Body of pancreas (tissue), 4 donors: ENCODE measurements around the gene GRIN2D. TPM values are rescaled to one million over a fixed set of nuclear protein-coding genes. Genes with fewer than 3 reads are reported as not detected.
"Not testable (repeated sequence)": the region's sequence is repeated elsewhere in the genome, so short reads cannot be mapped to it uniquely, and the experiment has no call there.

Experiments
- ATAC-seq: fragments of 150-250 bp; one replicate; pipeline ENCODE4 v1.9.1; 2016
- DNase-seq, 4 donors: peaks; one replicate each; pipeline ENCODE4 v3.0.0-alpha.2; 2019
- H3K27ac ChIP-seq, 4 donors: fragments of 200-600 bp; sonication (generic); 1 replicate in 3 of 4; 2 replicates in 1 of 4; pipeline versions ENCODE4 v1.5.1 to v1.6.1; 2016 to 2019; ENCODE audit warnings: mild to moderate bottlenecking in 1 of 4, mixed read lengths in 1 of 4, moderate library complexity in 1 of 4
- H3K27me3 ChIP-seq, 2 donors: fragments of 200-600 bp; sonication (generic); one replicate each; pipeline ENCODE4 v1.6.0; 2016; ENCODE audit warnings: mild to moderate bottlenecking in 1 of 2
- H3K36me3 ChIP-seq, 2 donors: fragments of 200-600 bp; sonication (generic); replicated peaks in 1 of 2; 2 replicates each; pipeline ENCODE4 v1.5.1; 2016; ENCODE audit warnings: low read depth in 2 of 2; ENCODE audit not compliant: insufficient read depth in 1 of 2
- H3K4me1 ChIP-seq: fragments of 200-600 bp; sonication (generic); one replicate; pipeline ENCODE4 v1.6.0; 2016
- H3K4me3 ChIP-seq, 2 donors: fragments of 200-600 bp; sonication (generic); 1 replicate in 1 of 2; 2 replicates in 1 of 2; pipeline ENCODE4 v1.5.1; 2016 to 2019
- H3K9me3 ChIP-seq, 3 donors: fragments of 200-600 bp; sonication (generic); 1 replicate in 2 of 3; 2 replicates in 1 of 3; pipeline ENCODE4 v1.5.1; 2016
- POLR2A ChIP-seq, 3 donors: fragments of 450-650 bp; IDR thresholded peaks; one replicate each; pipeline ENCODE4 v1.6.1; 2016; ENCODE audit warnings: antibody characterized with exemption in 3 of 3, mild to moderate bottlenecking in 2 of 3
- WGBS, 2 donors: methylation state at CpG; one replicate each; pipeline ENCODE4 v1.1.5; 2017; 5-methylcytosine and 5-hydroxymethylcytosine counted together
- intact Hi-C: fragments of 100-400 bp; cut with DNase I; formaldehyde crosslinking; loops from one replicate; pipeline ENCODE4 v1.15.1; 2023
- total RNA-seq, 2 donors: library from RNA; depleted of rRNA; stranded (reverse); fragments of >200 nt; gene quantifications; one replicate each; pipeline ENCODE4 v1.1.0, GENCODE V29; 2016
- TF ChIP-seq, protein P1 (sequence below), 7 experiments: fragments of 450-650 bp in 4 of 7; fragments of 200-600 bp in 3 of 7; sonication (generic) in 3 of 7; IDR thresholded peaks; one replicate each; pipeline ENCODE4 v1.5.1; 2016 to 2019; ENCODE audit warnings: antibody characterized with exemption in 7 of 7

GRIN2D gene
- total RNA-seq, 2 donors from 2014 or later: 0.26 to 2.0 TPM

DNA sequence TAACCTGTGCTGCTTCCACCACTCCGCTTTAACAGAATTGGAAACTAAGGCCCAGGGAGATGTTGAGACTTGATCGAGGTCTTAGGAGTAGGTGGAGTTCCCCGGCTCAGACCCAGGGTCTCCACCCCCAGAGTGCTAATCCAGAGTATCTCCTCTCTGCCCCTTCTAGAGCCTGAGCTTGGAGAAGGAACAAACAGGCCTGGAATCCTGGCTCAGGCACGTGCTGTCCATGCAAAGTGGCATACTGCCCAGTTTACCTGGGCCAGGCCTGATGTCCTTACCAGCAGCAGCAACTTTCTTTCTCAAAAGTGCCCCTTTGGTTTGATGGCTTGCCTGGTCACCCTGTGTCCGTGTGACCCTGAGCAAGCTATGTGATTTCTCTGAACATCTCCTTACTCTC lies 25.6 kb upstream of the GRIN2D start:
- DNase-seq (peak in 3 of 4 donors; percentile 55 to 67 (median 63)), ATAC-seq (no peak)
- H3K27me3 ChIP-seq: no peaks in the 10 kb centered on the region
- no peak overlapping the region for H3K4me3 ChIP-seq
- intact Hi-C loops: no loop called here
- H3K4me1 ChIP-seq: peaks cover 29% of the 10 kb centered on the region
- 58 to 71% methylated on average over 2 to 5 of the region's 5 CpGs for WGBS, 2 donors
- TF ChIP-seq, protein P1, sequence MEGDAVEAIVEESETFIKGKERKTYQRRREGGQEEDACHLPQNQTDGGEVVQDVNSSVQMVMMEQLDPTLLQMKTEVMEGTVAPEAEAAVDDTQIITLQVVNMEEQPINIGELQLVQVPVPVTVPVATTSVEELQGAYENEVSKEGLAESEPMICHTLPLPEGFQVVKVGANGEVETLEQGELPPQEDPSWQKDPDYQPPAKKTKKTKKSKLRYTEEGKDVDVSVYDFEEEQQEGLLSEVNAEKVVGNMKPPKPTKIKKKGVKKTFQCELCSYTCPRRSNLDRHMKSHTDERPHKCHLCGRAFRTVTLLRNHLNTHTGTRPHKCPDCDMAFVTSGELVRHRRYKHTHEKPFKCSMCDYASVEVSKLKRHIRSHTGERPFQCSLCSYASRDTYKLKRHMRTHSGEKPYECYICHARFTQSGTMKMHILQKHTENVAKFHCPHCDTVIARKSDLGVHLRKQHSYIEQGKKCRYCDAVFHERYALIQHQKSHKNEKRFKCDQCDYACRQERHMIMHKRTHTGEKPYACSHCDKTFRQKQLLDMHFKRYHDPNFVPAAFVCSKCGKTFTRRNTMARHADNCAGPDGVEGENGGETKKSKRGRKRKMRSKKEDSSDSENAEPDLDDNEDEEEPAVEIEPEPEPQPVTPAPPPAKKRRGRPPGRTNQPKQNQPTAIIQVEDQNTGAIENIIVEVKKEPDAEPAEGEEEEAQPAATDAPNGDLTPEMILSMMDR (IDR thresholded peaks at IDR 0.05): no peak
- no peak for TF ChIP-seq POLR2A (IDR thresholded peaks at IDR 0.05)
- H3K27ac ChIP-seq: peak overlapping the region in 2 of 4 donors; percentile 18 to 40
- H3K9me3 ChIP-seq: no peaks in the 10 kb centered on the region
- H3K36me3 ChIP-seq: no peaks in the 10 kb centered on the region

DNA sequence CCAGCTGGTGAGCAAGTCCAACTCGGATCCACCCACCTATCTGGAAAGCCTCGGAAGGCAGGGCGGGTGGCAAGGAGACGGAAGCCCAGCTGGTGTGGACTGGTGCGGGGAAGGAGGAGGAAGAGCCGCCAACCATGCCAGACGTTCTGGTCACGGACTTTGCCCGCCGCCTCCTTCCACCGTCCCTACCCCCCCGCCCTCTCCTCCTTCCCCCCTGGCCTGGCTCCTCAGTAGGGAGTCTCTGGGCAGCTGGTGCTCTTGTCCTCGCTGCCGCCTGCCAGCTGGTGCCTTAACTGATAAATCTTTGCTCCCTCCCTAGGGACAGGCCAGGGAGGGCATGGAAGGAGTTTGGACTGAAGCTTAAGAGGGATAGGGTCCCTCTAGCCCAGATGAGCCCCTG lies 24.5 kb upstream of the GRIN2D start:
- intact Hi-C loops: no loop called here
- Histone ChIP-seq H3K4me3 (no peak overlapping the region), H3K27me3 (no peaks in the 10 kb centered on the region), H3K4me1 (peaks cover 24% of the 10 kb centered on the region), H3K27ac (no peak overlapping the region), H3K36me3 (no peaks in the 10 kb centered on the region), H3K9me3 (no peaks in the 10 kb centered on the region)
- 55 to 67% methylated on average over 1 to 12 of the region's 14 CpGs for WGBS, 2 donors
- TF ChIP-seq, protein P1 (IDR thresholded peaks at IDR 0.05): no peak
- TF ChIP-seq POLR2A (IDR thresholded peaks at IDR 0.05): no peak
- peak in 2 of 4 donors; percentile 36 to 53 for DNase-seq
- ATAC-seq: no peak

DNA sequence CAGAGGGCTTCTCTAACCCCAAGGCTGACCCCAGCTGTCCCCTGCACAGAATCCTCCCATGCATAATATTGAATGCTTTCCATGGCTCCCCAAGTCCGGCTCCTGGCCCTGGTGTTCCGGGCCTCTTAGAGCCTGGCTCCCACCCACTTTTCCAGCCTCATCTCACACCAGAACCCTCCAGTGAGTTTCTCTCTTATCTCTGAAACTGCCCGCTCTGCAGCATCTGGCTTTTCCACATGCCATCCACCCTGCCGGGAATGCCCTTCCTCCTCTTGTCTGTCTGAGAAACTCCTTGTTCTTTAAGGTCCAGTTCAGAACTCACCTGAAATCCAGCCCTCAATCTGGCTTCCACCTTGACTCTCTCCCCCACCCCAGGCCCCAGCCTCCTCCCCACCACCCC lies 22.5 kb upstream of the GRIN2D start:
- no peaks in the 10 kb centered on the region for H3K27me3 ChIP-seq
- WGBS, 2 donors: 78 to 79% methylated on average over 4 of the region's 4 CpGs
- DNase-seq (no peak), ATAC-seq (no peak)
- peaks cover 17% of the 10 kb centered on the region for H3K4me1 ChIP-seq
- H3K27ac ChIP-seq: no peak overlapping the region
- TF ChIP-seq POLR2A (IDR thresholded peaks at IDR 0.05): no peak
- TF ChIP-seq, protein P1 (IDR thresholded peaks at IDR 0.05): no peak
- no peak overlapping the region for H3K4me3 ChIP-seq
- no peaks in the 10 kb centered on the region for H3K9me3 ChIP-seq
- intact Hi-C loops: no loop called here
- no peaks in the 10 kb centered on the region for H3K36me3 ChIP-seq

DNA sequence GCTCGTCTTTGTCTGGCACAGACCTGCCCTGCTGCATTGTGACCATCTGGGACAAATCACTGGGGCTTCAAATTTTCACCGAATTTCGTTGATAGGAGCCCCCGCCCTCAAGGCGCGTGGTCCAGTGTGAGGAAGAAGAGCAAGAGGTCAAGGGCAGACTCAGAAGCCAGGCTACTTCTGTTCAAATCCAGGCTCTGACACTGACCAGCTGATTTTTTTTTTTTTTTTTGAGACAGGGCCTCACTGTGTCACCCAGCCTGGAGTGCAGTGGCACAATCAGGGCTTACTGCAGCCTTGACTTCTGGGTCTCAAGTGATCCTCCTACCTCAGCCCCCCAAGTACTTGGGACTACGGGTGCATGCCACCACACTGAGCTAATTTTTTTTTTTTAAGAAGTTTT lies 22.1 kb upstream of the GRIN2D start:
- H3K4me3 ChIP-seq: no peak overlapping the region
- peaks cover 17% of the 10 kb centered on the region for H3K4me1 ChIP-seq
- intact Hi-C loops: no loop called here
- TF ChIP-seq, protein P1 (IDR thresholded peaks at IDR 0.05): no peak
- no peak for TF ChIP-seq POLR2A (IDR thresholded peaks at IDR 0.05)
- H3K27me3 ChIP-seq: no peaks in the 10 kb centered on the region
- H3K9me3 ChIP-seq: no peaks in the 10 kb centered on the region
- H3K36me3 ChIP-seq: no peaks in the 10 kb centered on the region
- 75 to 77% methylated on average over 7 of the region's 7 CpGs for WGBS, 2 donors
- no peak for DNase-seq
- H3K27ac ChIP-seq: no peak overlapping the region
- ATAC-seq: no peak

DNA sequence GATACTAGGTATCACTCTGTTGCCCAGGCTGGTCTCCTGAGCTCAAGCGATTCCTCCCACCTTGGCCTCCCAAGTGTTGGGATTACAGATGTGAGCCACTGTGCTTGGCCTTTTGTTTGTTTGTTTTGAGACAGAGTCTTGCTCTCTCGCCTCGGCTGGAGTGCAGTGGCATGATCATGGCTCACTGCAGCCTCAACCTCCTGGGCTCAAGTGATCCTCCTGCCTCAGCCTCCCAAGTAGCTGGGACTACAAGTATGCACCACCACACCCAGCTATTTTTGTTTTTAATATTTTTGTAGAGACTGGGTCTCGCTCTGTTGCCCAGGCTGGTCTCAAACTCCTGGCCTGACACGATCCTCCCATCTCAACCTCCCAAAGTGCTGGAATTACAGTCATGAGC lies 21.7 kb upstream of the GRIN2D start:
- WGBS, 2 donors: 85 to 95% methylated on average over 5 of the region's 5 CpGs
- H3K27ac ChIP-seq, DNase-seq, ATAC-seq, H3K27me3 ChIP-seq, H3K4me3 ChIP-seq, intact Hi-C loops, H3K36me3 ChIP-seq, H3K9me3 ChIP-seq: not testable (repeated sequence)
- peaks cover 17% of the 10 kb centered on the region for H3K4me1 ChIP-seq
